ENCODE measurements around the gene NR2E3.

DNA sequence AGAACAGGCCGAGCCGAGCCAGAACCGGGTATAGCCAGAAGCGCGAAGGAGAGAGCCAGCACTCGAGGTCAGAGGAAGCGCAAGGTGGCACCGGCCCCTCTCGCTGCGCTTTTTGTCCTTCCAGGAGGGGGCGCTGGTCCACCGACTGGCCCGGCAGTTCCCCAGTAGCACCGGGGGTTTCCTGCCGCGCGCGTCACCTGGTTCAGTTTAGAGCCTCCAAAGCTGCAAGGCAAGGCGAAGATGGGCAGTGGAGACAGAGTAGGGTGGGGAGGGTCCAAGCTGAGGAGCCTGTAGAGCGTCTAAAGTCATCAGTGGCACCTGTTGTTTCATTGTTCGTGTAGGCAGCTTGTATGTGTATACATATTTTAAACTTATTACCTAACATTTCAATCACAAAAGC is 7.6 kb upstream of the NR2E3 start:
- TF ChIP-seq, protein P1, sequence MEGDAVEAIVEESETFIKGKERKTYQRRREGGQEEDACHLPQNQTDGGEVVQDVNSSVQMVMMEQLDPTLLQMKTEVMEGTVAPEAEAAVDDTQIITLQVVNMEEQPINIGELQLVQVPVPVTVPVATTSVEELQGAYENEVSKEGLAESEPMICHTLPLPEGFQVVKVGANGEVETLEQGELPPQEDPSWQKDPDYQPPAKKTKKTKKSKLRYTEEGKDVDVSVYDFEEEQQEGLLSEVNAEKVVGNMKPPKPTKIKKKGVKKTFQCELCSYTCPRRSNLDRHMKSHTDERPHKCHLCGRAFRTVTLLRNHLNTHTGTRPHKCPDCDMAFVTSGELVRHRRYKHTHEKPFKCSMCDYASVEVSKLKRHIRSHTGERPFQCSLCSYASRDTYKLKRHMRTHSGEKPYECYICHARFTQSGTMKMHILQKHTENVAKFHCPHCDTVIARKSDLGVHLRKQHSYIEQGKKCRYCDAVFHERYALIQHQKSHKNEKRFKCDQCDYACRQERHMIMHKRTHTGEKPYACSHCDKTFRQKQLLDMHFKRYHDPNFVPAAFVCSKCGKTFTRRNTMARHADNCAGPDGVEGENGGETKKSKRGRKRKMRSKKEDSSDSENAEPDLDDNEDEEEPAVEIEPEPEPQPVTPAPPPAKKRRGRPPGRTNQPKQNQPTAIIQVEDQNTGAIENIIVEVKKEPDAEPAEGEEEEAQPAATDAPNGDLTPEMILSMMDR (IDR thresholded peaks at IDR 0.05) = peak in 4 of 6 experiments; percentile 11 to 28 (median 16)
- no peak for TF ChIP-seq POLR2A (IDR thresholded peaks at IDR 0.05)

Data from Peyer's patch (tissue), 4 donors.